ENCODE measurements around the gene GBP3. TPM values are rescaled to one million over a fixed set of nuclear protein-coding genes. Genes with fewer than 3 reads are reported as not detected.

Gene GBP3
- total and polyA plus RNA-seq, 2 experiments from 2014 or later, result 0.13 TPM; not detected in 1

GRCh38 chr1:89025928-89026327 is 3.3 kb upstream of the GBP3 start (continued):
- TF ChIP-seq, protein P1, sequence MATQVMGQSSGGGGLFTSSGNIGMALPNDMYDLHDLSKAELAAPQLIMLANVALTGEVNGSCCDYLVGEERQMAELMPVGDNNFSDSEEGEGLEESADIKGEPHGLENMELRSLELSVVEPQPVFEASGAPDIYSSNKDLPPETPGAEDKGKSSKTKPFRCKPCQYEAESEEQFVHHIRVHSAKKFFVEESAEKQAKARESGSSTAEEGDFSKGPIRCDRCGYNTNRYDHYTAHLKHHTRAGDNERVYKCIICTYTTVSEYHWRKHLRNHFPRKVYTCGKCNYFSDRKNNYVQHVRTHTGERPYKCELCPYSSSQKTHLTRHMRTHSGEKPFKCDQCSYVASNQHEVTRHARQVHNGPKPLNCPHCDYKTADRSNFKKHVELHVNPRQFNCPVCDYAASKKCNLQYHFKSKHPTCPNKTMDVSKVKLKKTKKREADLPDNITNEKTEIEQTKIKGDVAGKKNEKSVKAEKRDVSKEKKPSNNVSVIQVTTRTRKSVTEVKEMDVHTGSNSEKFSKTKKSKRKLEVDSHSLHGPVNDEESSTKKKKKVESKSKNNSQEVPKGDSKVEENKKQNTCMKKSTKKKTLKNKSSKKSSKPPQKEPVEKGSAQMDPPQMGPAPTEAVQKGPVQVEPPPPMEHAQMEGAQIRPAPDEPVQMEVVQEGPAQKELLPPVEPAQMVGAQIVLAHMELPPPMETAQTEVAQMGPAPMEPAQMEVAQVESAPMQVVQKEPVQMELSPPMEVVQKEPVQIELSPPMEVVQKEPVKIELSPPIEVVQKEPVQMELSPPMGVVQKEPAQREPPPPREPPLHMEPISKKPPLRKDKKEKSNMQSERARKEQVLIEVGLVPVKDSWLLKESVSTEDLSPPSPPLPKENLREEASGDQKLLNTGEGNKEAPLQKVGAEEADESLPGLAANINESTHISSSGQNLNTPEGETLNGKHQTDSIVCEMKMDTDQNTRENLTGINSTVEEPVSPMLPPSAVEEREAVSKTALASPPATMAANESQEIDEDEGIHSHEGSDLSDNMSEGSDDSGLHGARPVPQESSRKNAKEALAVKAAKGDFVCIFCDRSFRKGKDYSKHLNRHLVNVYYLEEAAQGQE (IDR thresholded peaks at IDR 0.05; ENCODE audit: unreplicated experiment), result no peak
- no peak for TF ChIP-seq EZH2 (IDR thresholded peaks at IDR 0.05; ENCODE audit: low read depth, unreplicated experiment)

GRCh38 chr1:89023026-89023425 is 360 bp upstream of the GBP3 start:
- H3K27me3 ChIP-seq (ENCODE audit: insufficient read depth), result no peaks in the 10 kb centered on the region
- H3K4me1 ChIP-seq (ENCODE audit: insufficient read depth), result no peaks in the 10 kb centered on the region; the same call in 1 of the 2 replicates
- no peaks in the 10 kb centered on the region for H3K9me2 ChIP-seq (ENCODE audit: insufficient read depth)
- no peak overlapping the region for H3K27ac ChIP-seq (ENCODE audit: low read depth)
- Mint-ChIP-seq H3K36me3 (ENCODE audit: low read depth) (no peaks in the 10 kb centered on the region), H3K27me3 (ENCODE audit: insufficient read depth, low read depth, poor library complexity) (peaks cover 5% of the 10 kb centered on the region), H3K27ac (no peak overlapping the region), H3K4me3 (no peak overlapping the region), H3K9me3 (no peaks in the 10 kb centered on the region; the same call in 2 of the 3 replicates), H3K4me1 (peaks cover 9% of the 10 kb centered on the region)
- H4K20me1 ChIP-seq (replicated peaks; ENCODE audit: insufficient read depth), result no peaks in the 10 kb centered on the region
- no peak overlapping the region for H3K4me2 ChIP-seq
- no peak overlapping the region; the same call in 1 of the 2 replicates for H2AFZ ChIP-seq
- ATAC-seq, result no peak
- H3K79me2 ChIP-seq (replicated peaks; ENCODE audit: insufficient read depth), result no peaks in the 10 kb centered on the region
- no peak overlapping the region for H3K4me3 ChIP-seq
- no peaks in the 10 kb centered on the region for H3F3A ChIP-seq (replicated peaks; ENCODE audit: low read depth)
- H3K36me3 ChIP-seq (ENCODE audit: insufficient read depth), result no peaks in the 10 kb centered on the region
- no peak for DNase-seq (ENCODE audit: low spot score)
- TF ChIP-seq JUNB (IDR thresholded peaks at IDR 0.05; ENCODE audit: unreplicated experiment) (no peak), NANOG (IDR thresholded peaks at IDR 0.05; ENCODE audit: borderline replicate concordance) (no peak), STAT1 (IDR thresholded peaks at IDR 0.05; ENCODE audit: unreplicated experiment) (no peak), ZNF114 (CRISPR knock-in tag; IDR thresholded peaks at IDR 0.05) (no peak), EZH2phosphoT487 (IDR thresholded peaks at IDR 0.05; ENCODE audit: unreplicated experiment) (no peak), ZNF462 (CRISPR knock-in tag; IDR thresholded peaks at IDR 0.05) (no peak), CTCF (conservative IDR thresholded peaks at IDR 0.05; ENCODE audit: low read depth in 2 of 2) (no peak), POLR2AphosphoS5 (IDR thresholded peaks at IDR 0.05; ENCODE audit: low read depth) (no peak), EZH2 (IDR thresholded peaks at IDR 0.05; ENCODE audit: low read depth, unreplicated experiment) (no peak)
- TF ChIP-seq, protein P1 (IDR thresholded peaks at IDR 0.05; ENCODE audit: unreplicated experiment), result no peak
